ENCODE data around the gene RXRA.
A peak's percentile ranks its signal among the peaks of the same experiment; 100 is the strongest.

Gene RXRA

GRCh38 chr9:134325813-134326723 lies at the start of gene RXRA:
Gene RXRA (plus strand): TSS chr9:134326455. CDS start chr9:134326632, 177 bp downstream.
- H3K36me3 ChIP-seq, result no peaks in the 10 kb centered on the region
- peaks cover 35% of the 10 kb centered on the region for H3K27me3 ChIP-seq
- peak within 1 kb of the TSS; percentile 94 for H3K27ac ChIP-seq
- H3K4me3 ChIP-seq (ENCODE audit: low read depth in 1 of 2, low read length in 1 of 2), result peak within 1 kb of the TSS; percentile 92
- H3K9me3 ChIP-seq, result no peaks in the 10 kb centered on the region
- peaks cover 51 to 58% of the 10 kb centered on the region in 2 experiments for H3K4me1 ChIP-seq (ENCODE audit: control insufficient read depth in 1 of 2, insufficient read depth in 1 of 2, low read depth in 1 of 2, low read length in 1 of 2)
- peak; percentile 67 for TF ChIP-seq CTCF (IDR thresholded peaks at IDR 0.05)

- no peak overlapping the region for H3K4me3 ChIP-seq (ENCODE audit: low read depth in 1 of 2, low read length in 1 of 2)
- peaks cover 58% of the 10 kb centered on the region for H3K27me3 ChIP-seq
- no peaks in the 10 kb centered on the region for H3K36me3 ChIP-seq
- H3K9me3 ChIP-seq, result no peaks in the 10 kb centered on the region
- no peak for TF ChIP-seq CTCF (IDR thresholded peaks at IDR 0.05)
- no peak overlapping the region for H3K27ac ChIP-seq
- H3K4me1 ChIP-seq (ENCODE audit: control insufficient read depth in 1 of 2, insufficient read depth in 1 of 2, low read depth in 1 of 2, low read length in 1 of 2), result no peaks in the 10 kb centered on the region
Observed at GRCh38 chr9:134278286-134278685, 48.0 kb upstream of the RXRA start.

GRCh38 chr9:134278974-134279640 lies 47.1 kb upstream of the RXRA start:
- H3K4me1 ChIP-seq (ENCODE audit: control insufficient read depth in 1 of 2, insufficient read depth in 1 of 2, low read depth in 1 of 2, low read length in 1 of 2), result no peaks in the 10 kb centered on the region
- TF ChIP-seq CTCF (IDR thresholded peaks at IDR 0.05), result no peak
- H3K27me3 ChIP-seq, result peaks cover 66% of the 10 kb centered on the region
- no peak overlapping the region for H3K4me3 ChIP-seq (ENCODE audit: low read depth in 1 of 2, low read length in 1 of 2)
- H3K27ac ChIP-seq, result no peak overlapping the region
- H3K9me3 ChIP-seq, result no peaks in the 10 kb centered on the region
- no peaks in the 10 kb centered on the region for H3K36me3 ChIP-seq

- H3K9me3 ChIP-seq, result no peaks in the 10 kb centered on the region
- no peak overlapping the region for H3K27ac ChIP-seq
- no peaks in the 10 kb centered on the region for H3K4me1 ChIP-seq (ENCODE audit: control insufficient read depth in 1 of 2, insufficient read depth in 1 of 2, low read depth in 1 of 2, low read length in 1 of 2)
- H3K36me3 ChIP-seq, result no peaks in the 10 kb centered on the region
- peaks cover 60% of the 10 kb centered on the region for H3K27me3 ChIP-seq
- TF ChIP-seq CTCF (IDR thresholded peaks at IDR 0.05), result no peak
- no peak overlapping the region for H3K4me3 ChIP-seq (ENCODE audit: low read depth in 1 of 2, low read length in 1 of 2)
Observed at GRCh38 chr9:134282138-134282650, 44.1 kb upstream of the RXRA start.

GRCh38 chr9:134283111-134283515 lies 43.1 kb upstream of the RXRA start:
- Histone ChIP-seq H3K4me3 (ENCODE audit: low read depth in 1 of 2, low read length in 1 of 2) (no peak overlapping the region), H3K9me3 (no peaks in the 10 kb centered on the region), H3K27ac (no peak overlapping the region), H3K27me3 (peaks cover 60% of the 10 kb centered on the region), H3K4me1 (ENCODE audit: control insufficient read depth in 1 of 2, insufficient read depth in 1 of 2, low read depth in 1 of 2, low read length in 1 of 2) (no peaks in the 10 kb centered on the region), H3K36me3 (no peaks in the 10 kb centered on the region)
- TF ChIP-seq CTCF (IDR thresholded peaks at IDR 0.05), result no peak
